ENCODE data around the gene SMIM11. TPM values are rescaled to one million over a fixed set of nuclear protein-coding genes. Genes with fewer than 3 reads are reported as not detected.

Gene SMIM11
- total and polyA plus RNA-seq, 7 donors = 6.5 to 32.9 (median 25.5) TPM

GRCh38 chr21:34345091-34345871 lies 30.0 kb upstream of the SMIM11 start:
- peaks cover 10% of the 10 kb centered on the region for H3K4me1 ChIP-seq
- peak in 1 of 4 donors; percentile 5 for ATAC-seq
- no peak for TF ChIP-seq CTCF (IDR thresholded peaks at IDR 0.05)
- DNase-seq = no peak
- no peak overlapping the region for H3K4me3 ChIP-seq
- intact Hi-C loops (cut with DNase I) = loop anchor here (5.0 kb wide), 3 partner anchors 273 to 428 kb away; partner anchors contain the start of genes ATP5PO (in 1 of the 2), MRPS6 (in 1 of the 2) and SLC5A3 (in 1 of the 2)
- 71 to 75% (median 74%) methylated on average over 15 of the region's 15 CpGs for WGBS, 3 donors
- H3K9me3 ChIP-seq = no peaks in the 10 kb centered on the region
- no peaks in the 10 kb centered on the region for H3K27me3 ChIP-seq (ENCODE audit: insufficient read depth in 3 of 3, low read length in 2 of 3)
- H3K27ac ChIP-seq = peak overlapping the region; percentile 47
- no peaks in the 10 kb centered on the region for H3K36me3 ChIP-seq (ENCODE audit: insufficient read depth in 1 of 2, low read depth in 1 of 2)

GRCh38 chr21:34345892-34346291 lies 29.4 kb upstream of the SMIM11 start:
- DNase-seq (no peak), ATAC-seq (peak in 2 of 4 donors; percentile 19 to 49)
- Histone ChIP-seq H3K36me3 (ENCODE audit: insufficient read depth in 1 of 2, low read depth in 1 of 2) (no peaks in the 10 kb centered on the region), H3K4me3 (no peak overlapping the region), H3K27ac (peak overlapping the region; percentile 47), H3K9me3 (no peaks in the 10 kb centered on the region), H3K4me1 (peaks cover 10% of the 10 kb centered on the region), H3K27me3 (ENCODE audit: insufficient read depth in 3 of 3, low read length in 2 of 3) (no peaks in the 10 kb centered on the region)
- 43 to 54% (median 48%) methylated on average over 10 of the region's 10 CpGs for WGBS, 3 donors
- no peak for TF ChIP-seq CTCF (IDR thresholded peaks at IDR 0.05)
- intact Hi-C loops (cut with DNase I) = loop anchor here (5.0 kb wide), 3 partner anchors 274 to 429 kb away; partner anchors contain the start of genes ATP5PO (in 1 of the 2), MRPS6 (in 1 of the 2) and SLC5A3 (in 1 of the 2)

GRCh38 chr21:34348890-34349519 lies 26.3 kb upstream of the SMIM11 start:
- Histone ChIP-seq H3K4me3 (no peak overlapping the region), H3K9me3 (no peaks in the 10 kb centered on the region), H3K27ac (no peak overlapping the region), H3K36me3 (ENCODE audit: insufficient read depth in 1 of 2, low read depth in 1 of 2) (no peaks in the 10 kb centered on the region), H3K4me1 (peaks cover 10% of the 10 kb centered on the region), H3K27me3 (ENCODE audit: insufficient read depth in 3 of 3, low read length in 2 of 3) (no peaks in the 10 kb centered on the region)
- DNase-seq = no peak
- WGBS, 3 donors = 45 to 66% (median 49%) methylated on average over 5 of the region's 5 CpGs
- intact Hi-C loops (cut with DNase I) = loop anchor here (1.0 to 5.0 kb wide), 4 partner anchors 277 to 432 kb away; partner anchors contain the start of genes ATP5PO (in 1 of the 2), MRPS6 (in 1 of the 2) and SLC5A3 (in 1 of the 2)
- no peak for TF ChIP-seq CTCF (IDR thresholded peaks at IDR 0.05)
- ATAC-seq = no peak

GRCh38 chr21:34351786-34352241 lies 23.5 kb upstream of the SMIM11 start:
- Histone ChIP-seq H3K4me3 (no peak overlapping the region), H3K36me3 (ENCODE audit: insufficient read depth in 1 of 2, low read depth in 1 of 2) (no peaks in the 10 kb centered on the region), H3K27me3 (ENCODE audit: insufficient read depth in 3 of 3, low read length in 2 of 3) (peaks cover 0 to 2% (median 0%) of the 10 kb centered on the region in 3 donors), H3K4me1 (no peaks in the 10 kb centered on the region), H3K9me3 (no peaks in the 10 kb centered on the region), H3K27ac (no peak overlapping the region)
- peak; percentile 53 for TF ChIP-seq CTCF (IDR thresholded peaks at IDR 0.05)
- DNase-seq (no peak), ATAC-seq (peak; percentile 83 to 88 (median 85))
- intact Hi-C loops (cut with DNase I) = no loop called here
- WGBS, 3 donors = 26 to 28% (median 26%) methylated on average over 6 of the region's 6 CpGs
